Ovary (tissue), 9 donors: Measurements from ENCODE around the gene NFIL3. TPM values are rescaled to one million over a fixed set of nuclear protein-coding genes. Genes with fewer than 3 reads are reported as not detected.

ENCODE experiments used
- DNase-seq, 5 donors: peaks; one replicate each; pipeline ENCODE4 v3.0.0-alpha.2; 2019 to 2020
- H3K27ac ChIP-seq, 2 donors: fragments of 200-600 bp; one replicate each; pipeline versions ENCODE4 v1.5.1 to v1.8.0; 2019 to 2022
- H3K27me3 ChIP-seq: fragments of 200-600 bp; one replicate; pipeline ENCODE4 v1.8.0; 2022
- H3K36me3 ChIP-seq: fragments of 200-600 bp; sonication (generic); one replicate; pipeline ENCODE4 v1.5.1; 2019
- H3K4me1 ChIP-seq: one replicate; pipeline ENCODE4 v1.8.1; 2013; ENCODE audit warnings: mild to moderate bottlenecking, moderate library complexity; ENCODE audit not compliant: insufficient read depth
- H3K4me3 ChIP-seq: fragments of 200-600 bp; sonication (generic); one replicate; pipeline ENCODE4 v1.5.1; 2017
- H3K9me3 ChIP-seq, 2 donors: fragments of 200-600 bp in 1 of 2; sonication (generic) in 1 of 2; one replicate each; pipeline versions ENCODE4 v1.5.1 to v1.8.1; 2013 to 2019; ENCODE audit warnings: mild to moderate bottlenecking in 1 of 2, moderate library complexity in 1 of 2
- CTCF ChIP-seq, 3 donors: fragments of 450-650 bp in 2 of 3; fragments of 200-600 bp in 1 of 3; IDR thresholded peaks; one replicate each; pipeline versions ENCODE4 v1.5.1 to v1.8.0; 2016 to 2022; ENCODE audit warnings: antibody characterized with exemption in 3 of 3, mild to moderate bottlenecking in 1 of 3
- EP300 ChIP-seq: sonication (generic); formaldehyde crosslinking; IDR thresholded peaks from one replicate; pipeline ENCODE4 v1.6.1; 2017; ENCODE audit warnings: antibody characterized with exemption
- POLR2A ChIP-seq: fragments of 450-650 bp; IDR thresholded peaks from one replicate; pipeline ENCODE4 v1.6.1; 2017; ENCODE audit warnings: antibody characterized with exemption, mild to moderate bottlenecking, moderate library complexity
- WGBS, 3 donors: extraction: QIAGEN DNeasy Blood & Tissue Kit in 1 of 3; methylation state at CpG; one replicate each; pipeline versions ENCODE4 v1.1.5 to v1.1.7; 2013 to 2017; 5-methylcytosine and 5-hydroxymethylcytosine counted together
- intact Hi-C, 4 donors: fragments of 100-400 bp; cut with DNase I; formaldehyde crosslinking; loops; one replicate each; pipeline versions ENCODE4 v1.11.0 to v1.15.1; 2022 to 2023
- polyA plus RNA-seq, 2 donors: library from polyadenylated mRNA; stranded (reverse); fragments of 200-250 nt in 1 of 2; fragments of 350-450 nt in 1 of 2; fragmentation: Illumina TruSeq in 1 of 2; extraction: RNeasy Lipid Tissue Mini Kit (QIAGEN cat#74804) in 1 of 2; gene quantifications; one replicate each; pipeline ENCODE4 v1.2.3, GENCODE V29; 2013 to 2014
- total RNA-seq, 7 donors: library from RNA; depleted of rRNA in 2 of 7; stranded (reverse); fragments of >200 nt in 2 of 7; fragmentation: NEBNext Ultra II Directional in 3 of 7; extraction: Animal tissue kit (Norgen Biotek cat#: 25700) in 3 of 7; gene quantifications; one replicate each; pipeline versions ENCODE4 v1.1.0 to v1.2.4, GENCODE V29; 2016 to 2023
- donor health status: DM: no; HTN: no; CAD: no; lungs with moderate emphysema.
- donor health status: DM: no; HTN: no; CAD: no.
- donor health status: Bipolar disorder and iron deficiency.
- donor health status: DM: yes; HTN: yes; CAD: no.
- donor health status: DM: no; HTN: no; CAD: no.
- donor health status: DM: yes; HTN: yes; CAD: no.

NFIL3 gene
- total and polyA plus RNA-seq, 9 donors: 31.8 to 87.0 (median 45.7) TPM

- Histone ChIP-seq H3K36me3 (no peaks in the 10 kb centered on the region), H3K9me3 (no peaks in the 10 kb centered on the region), H3K4me3 (no peak overlapping the region), H3K27me3 (no peaks in the 10 kb centered on the region), H3K4me1 (no peaks in the 10 kb centered on the region), H3K27ac (no peak overlapping the region)
- TF ChIP-seq EP300: no peak
- TF ChIP-seq CTCF (IDR thresholded peaks at IDR 0.05): no peak
- no peak for TF ChIP-seq POLR2A
- 77 to 87% (median 79%) methylated on average over 8 of the region's 8 CpGs for WGBS, 3 donors
- intact Hi-C loops: loop anchor here (5.0 to 10.0 kb wide), 6 partner anchors 325 to 515 kb away; no protein-coding TSS in a partner anchor
- no peak for DNase-seq
Measured at GRCh38 chr9:91429501-91429900, 5.9 kb upstream of the NFIL3 start.

- intact Hi-C loops: loop anchor here (5.0 to 10.0 kb wide), 6 partner anchors 324 to 516 kb away; no protein-coding TSS in a partner anchor
- no peak for DNase-seq
- Histone ChIP-seq H3K27me3 (no peaks in the 10 kb centered on the region), H3K4me3 (no peak overlapping the region), H3K27ac (no peak overlapping the region), H3K4me1 (no peaks in the 10 kb centered on the region), H3K9me3 (no peaks in the 10 kb centered on the region), H3K36me3 (no peaks in the 10 kb centered on the region)
- no peak for TF ChIP-seq POLR2A
- TF ChIP-seq CTCF (IDR thresholded peaks at IDR 0.05): no peak
- no peak for TF ChIP-seq EP300
- WGBS, 3 donors: 52 to 60% (median 54%) methylated on average over 5 of the region's 5 CpGs
Measured at GRCh38 chr9:91428927-91429351, 5.3 kb upstream of the NFIL3 start.

DNA sequence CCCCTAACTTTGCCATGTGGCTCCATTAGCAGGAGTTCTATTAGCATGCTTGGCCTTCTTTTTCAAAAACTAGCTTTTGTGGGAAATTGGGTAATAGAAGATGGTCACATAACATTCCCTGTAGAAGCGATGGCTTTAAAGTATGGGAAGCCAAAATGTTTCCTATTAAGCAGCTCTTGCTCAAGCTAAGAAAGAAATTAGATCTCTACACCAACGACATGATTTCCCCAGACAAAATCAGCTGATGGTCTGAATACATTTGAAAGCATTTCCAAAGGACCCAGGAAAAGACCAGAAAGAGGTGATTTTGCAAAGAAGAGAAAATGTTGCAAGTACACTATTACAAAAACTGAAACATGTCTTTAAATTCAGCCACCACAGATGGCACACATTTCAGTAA, 4.8 kb upstream of the NFIL3 start:
- 67 to 76% (median 69%) methylated on average over 2 of the region's 2 CpGs for WGBS, 3 donors
- no peaks in the 10 kb centered on the region for H3K27me3 ChIP-seq
- H3K36me3 ChIP-seq: no peaks in the 10 kb centered on the region
- intact Hi-C loops: loop anchor here (5.0 to 10.0 kb wide), 6 partner anchors 324 to 516 kb away; no protein-coding TSS in a partner anchor
- no peak for TF ChIP-seq POLR2A
- no peak for TF ChIP-seq EP300
- no peak for TF ChIP-seq CTCF (IDR thresholded peaks at IDR 0.05)
- H3K4me3 ChIP-seq: no peak overlapping the region
- H3K27ac ChIP-seq: no peak overlapping the region
- H3K9me3 ChIP-seq: no peaks in the 10 kb centered on the region
- DNase-seq: no peak
- no peaks in the 10 kb centered on the region for H3K4me1 ChIP-seq

DNA sequence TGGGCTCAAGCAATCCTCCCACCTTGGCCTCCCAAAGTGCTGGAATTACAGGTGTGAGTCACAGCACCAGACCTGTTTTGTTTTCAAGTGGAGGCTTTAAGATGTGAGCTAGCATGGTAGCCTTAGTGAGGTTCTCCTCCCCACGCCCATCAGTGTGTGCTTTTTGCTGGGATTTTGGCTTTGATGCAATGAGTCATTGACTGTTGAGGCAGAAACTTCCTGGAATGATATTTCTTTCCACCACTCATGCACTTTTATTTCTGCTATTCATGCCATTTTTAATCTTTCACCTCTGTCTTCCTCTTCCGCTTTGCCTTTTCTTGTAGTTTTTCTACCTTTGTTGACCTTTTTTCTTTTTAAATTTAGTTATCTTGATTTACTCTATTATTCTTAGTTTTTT, 4.2 kb upstream of the NFIL3 start:
- H3K27me3 ChIP-seq: no peaks in the 10 kb centered on the region
- no peak overlapping the region for H3K27ac ChIP-seq
- H3K4me3 ChIP-seq: no peak overlapping the region
- 66 to 86% (median 74%) methylated on average over 2 of the region's 2 CpGs for WGBS, 3 donors
- no peak for DNase-seq
- TF ChIP-seq POLR2A (no peak), EP300 (no peak), CTCF (IDR thresholded peaks at IDR 0.05) (no peak)
- H3K9me3 ChIP-seq: no peaks in the 10 kb centered on the region
- no peaks in the 10 kb centered on the region for H3K4me1 ChIP-seq
- intact Hi-C loops: loop anchor here (5.0 to 10.0 kb wide), 6 partner anchors 323 to 517 kb away; no protein-coding TSS in a partner anchor
- no peaks in the 10 kb centered on the region for H3K36me3 ChIP-seq
